HepG2 (cell line): ENCODE data around the gene SLC16A3. TPM values are rescaled to one million over a fixed set of nuclear protein-coding genes. Genes with fewer than 3 reads are reported as not detected.
A peak's percentile ranks its signal among the peaks of the same experiment; 100 is the strongest.

Experiments
- ATF7-NPFF ChIP-seq: sonication (generic); formaldehyde crosslinking; IDR thresholded peaks from 2 replicates; pipeline ENCODE4 v1.8.1; 2023; ENCODE audit warnings: mild to moderate bottlenecking, low read depth, missing genetic modification reagents, moderate library complexity
- MED13 ChIP-seq: sonication (generic); formaldehyde crosslinking; IDR thresholded peaks from 2 replicates; pipeline ENCODE4 v1.5.0; 2020; ENCODE audit warnings: missing genetic modification reagents
- TBX2 ChIP-seq: sonication (generic); formaldehyde crosslinking; IDR thresholded peaks from 2 replicates; pipeline ENCODE4 v1.5.0; 2020; ENCODE audit warnings: missing genetic modification reagents, mild to moderate bottlenecking, borderline replicate concordance
- ZMYM2 ChIP-seq: sonication (generic); formaldehyde crosslinking; IDR thresholded peaks from 2 replicates; pipeline ENCODE4 v1.8.0; 2022; ENCODE audit warnings: mild to moderate bottlenecking, missing genetic modification reagents
- ZNF567 ChIP-seq: sonication (generic); formaldehyde crosslinking; IDR thresholded peaks from 2 replicates; pipeline ENCODE4 v1.8.1; 2023; ENCODE audit warnings: mild to moderate bottlenecking, missing genetic modification reagents, borderline replicate concordance
- ZNF672 ChIP-seq: sonication (generic); formaldehyde crosslinking; IDR thresholded peaks from 2 replicates; pipeline ENCODE4 v1.8.1; 2022; ENCODE audit warnings: missing genetic modification reagents
- polyA plus RNA-seq, 8 experiments: library from polyadenylated mRNA; depleted of rRNA in 3 of 8; stranded (reverse) in 7 of 8; unstranded in 1 of 8; fragments of >200 nt; fragmentation: Illumina TruSeq in 4 of 8; extraction: Trizol in 4 of 8; gene quantifications; 2 replicates each; pipeline versions ENCODE4 v1.2.1 to v1.2.3, GENCODE V29; 2011 to 2016; ENCODE audit warnings: low read depth in 4 of 8, missing spikeins in 1 of 8, mixed read lengths in 1 of 8; ENCODE audit not compliant: insufficient read depth in 1 of 8
- total RNA-seq, 5 experiments: library from RNA; depleted of rRNA; stranded (reverse); fragments of >200 nt; fragmentation: Illumina TruSeq; extraction: Trizol; gene quantifications; 2 replicates each; pipeline ENCODE4 v1.2.3, GENCODE V29; 2016; ENCODE audit warnings: low read depth in 1 of 5
- TF ChIP-seq, protein P1 (sequence below): sonication (generic); formaldehyde crosslinking; IDR thresholded peaks from 2 replicates; pipeline ENCODE4 v1.8.0; 2022; ENCODE audit warnings: mild to moderate bottlenecking, missing genetic modification reagents; ENCODE audit not compliant: insufficient replicate concordance
- TF ChIP-seq, protein P2 (sequence below), 2 experiments: sonication (generic) in 1 of 2; formaldehyde crosslinking in 1 of 2; IDR thresholded peaks; 2 replicates each; pipeline versions ENCODE4 v1.6.1 to v1.9.0; 2014 to 2022; ENCODE audit warnings: antibody characterized with exemption in 1 of 2, borderline replicate concordance in 1 of 2, inconsistent platforms in 1 of 2, low read depth in 1 of 2, missing genetic modification reagents in 1 of 2
- TF ChIP-seq, protein P3 (sequence below): IDR thresholded peaks from 2 replicates; pipeline ENCODE4 v1.6.1; 2018; ENCODE audit warnings: missing genetic modification reagents
- TF ChIP-seq, protein P4 (sequence below): sonication (generic); formaldehyde crosslinking; IDR thresholded peaks from 2 replicates; pipeline ENCODE4 v1.5.0; 2020; ENCODE audit warnings: mild to moderate bottlenecking, missing genetic modification reagents, borderline replicate concordance

The SLC16A3 gene
- total and polyA plus RNA-seq, 2 of the 13 experiments (the other 11 are each of a cell fraction or from before 2014, with no cell fraction given), result 242 to 349 TPM

DNA sequence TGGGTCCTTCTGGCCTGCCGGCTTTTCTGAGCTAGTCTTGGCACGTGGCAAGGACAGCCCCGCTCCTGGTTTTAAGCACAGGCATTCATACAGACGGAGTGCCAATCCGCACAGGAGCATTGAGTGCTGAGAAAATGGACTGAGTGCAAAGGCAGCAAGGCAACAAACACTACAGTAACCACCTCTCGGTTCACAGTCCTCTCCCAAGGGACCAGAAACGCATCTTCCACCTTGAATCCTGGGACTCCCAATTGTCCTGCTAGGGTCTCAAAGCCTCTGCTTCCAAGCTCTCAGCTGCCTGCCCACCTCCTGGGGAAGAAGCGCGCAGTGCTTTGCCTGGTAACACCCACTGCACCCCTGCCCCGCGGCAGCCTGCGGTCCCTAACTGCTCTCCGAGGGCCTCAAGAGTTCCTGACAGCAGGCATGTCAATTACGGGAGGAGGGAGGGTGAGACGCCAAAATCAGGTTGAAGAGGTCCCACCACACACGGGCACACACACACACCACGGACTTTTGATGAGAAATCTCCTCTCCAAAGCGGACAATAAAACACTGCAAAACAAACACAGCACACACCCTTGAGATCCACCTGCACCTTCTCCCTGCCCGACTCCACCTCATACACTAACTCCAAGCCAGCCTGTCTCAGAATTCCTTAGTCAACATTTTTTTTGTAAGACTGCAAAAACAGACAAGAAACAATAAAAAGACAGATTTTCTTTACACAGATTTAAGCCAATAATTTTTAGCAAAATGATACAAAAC lies 15.0 kb downstream of the SLC16A3 start (continued):
- TF ChIP-seq, protein P1, sequence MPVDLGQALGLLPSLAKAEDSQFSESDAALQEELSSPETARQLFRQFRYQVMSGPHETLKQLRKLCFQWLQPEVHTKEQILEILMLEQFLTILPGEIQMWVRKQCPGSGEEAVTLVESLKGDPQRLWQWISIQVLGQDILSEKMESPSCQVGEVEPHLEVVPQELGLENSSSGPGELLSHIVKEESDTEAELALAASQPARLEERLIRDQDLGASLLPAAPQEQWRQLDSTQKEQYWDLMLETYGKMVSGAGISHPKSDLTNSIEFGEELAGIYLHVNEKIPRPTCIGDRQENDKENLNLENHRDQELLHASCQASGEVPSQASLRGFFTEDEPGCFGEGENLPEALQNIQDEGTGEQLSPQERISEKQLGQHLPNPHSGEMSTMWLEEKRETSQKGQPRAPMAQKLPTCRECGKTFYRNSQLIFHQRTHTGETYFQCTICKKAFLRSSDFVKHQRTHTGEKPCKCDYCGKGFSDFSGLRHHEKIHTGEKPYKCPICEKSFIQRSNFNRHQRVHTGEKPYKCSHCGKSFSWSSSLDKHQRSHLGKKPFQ, result no peak
- TF ChIP-seq ZMYM2 (CRISPR knock-in tag) (no peak), ZNF672 (peak; percentile 48; the same call in 1 of the 2 replicates), ATF7-NPFF (no peak), MED13 (CRISPR knock-in tag) (no peak), ZNF567 (CRISPR knock-in tag) (no peak), TBX2 (CRISPR knock-in tag) (no peak)
- TF ChIP-seq, protein P2, sequence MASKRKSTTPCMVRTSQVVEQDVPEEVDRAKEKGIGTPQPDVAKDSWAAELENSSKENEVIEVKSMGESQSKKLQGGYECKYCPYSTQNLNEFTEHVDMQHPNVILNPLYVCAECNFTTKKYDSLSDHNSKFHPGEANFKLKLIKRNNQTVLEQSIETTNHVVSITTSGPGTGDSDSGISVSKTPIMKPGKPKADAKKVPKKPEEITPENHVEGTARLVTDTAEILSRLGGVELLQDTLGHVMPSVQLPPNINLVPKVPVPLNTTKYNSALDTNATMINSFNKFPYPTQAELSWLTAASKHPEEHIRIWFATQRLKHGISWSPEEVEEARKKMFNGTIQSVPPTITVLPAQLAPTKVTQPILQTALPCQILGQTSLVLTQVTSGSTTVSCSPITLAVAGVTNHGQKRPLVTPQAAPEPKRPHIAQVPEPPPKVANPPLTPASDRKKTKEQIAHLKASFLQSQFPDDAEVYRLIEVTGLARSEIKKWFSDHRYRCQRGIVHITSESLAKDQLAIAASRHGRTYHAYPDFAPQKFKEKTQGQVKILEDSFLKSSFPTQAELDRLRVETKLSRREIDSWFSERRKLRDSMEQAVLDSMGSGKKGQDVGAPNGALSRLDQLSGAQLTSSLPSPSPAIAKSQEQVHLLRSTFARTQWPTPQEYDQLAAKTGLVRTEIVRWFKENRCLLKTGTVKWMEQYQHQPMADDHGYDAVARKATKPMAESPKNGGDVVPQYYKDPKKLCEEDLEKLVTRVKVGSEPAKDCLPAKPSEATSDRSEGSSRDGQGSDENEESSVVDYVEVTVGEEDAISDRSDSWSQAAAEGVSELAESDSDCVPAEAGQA (IDR thresholded peaks at IDR 0.05; ENCODE audit: low read depth), result no peak
- TF ChIP-seq, protein P2 (CRISPR knock-in tag; IDR thresholded peaks at IDR 0.05; ENCODE audit: borderline replicate concordance), result no peak
- TF ChIP-seq, protein P3, sequence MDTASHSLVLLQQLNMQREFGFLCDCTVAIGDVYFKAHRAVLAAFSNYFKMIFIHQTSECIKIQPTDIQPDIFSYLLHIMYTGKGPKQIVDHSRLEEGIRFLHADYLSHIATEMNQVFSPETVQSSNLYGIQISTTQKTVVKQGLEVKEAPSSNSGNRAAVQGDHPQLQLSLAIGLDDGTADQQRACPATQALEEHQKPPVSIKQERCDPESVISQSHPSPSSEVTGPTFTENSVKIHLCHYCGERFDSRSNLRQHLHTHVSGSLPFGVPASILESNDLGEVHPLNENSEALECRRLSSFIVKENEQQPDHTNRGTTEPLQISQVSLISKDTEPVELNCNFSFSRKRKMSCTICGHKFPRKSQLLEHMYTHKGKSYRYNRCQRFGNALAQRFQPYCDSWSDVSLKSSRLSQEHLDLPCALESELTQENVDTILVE, result no peak
- TF ChIP-seq, protein P4, sequence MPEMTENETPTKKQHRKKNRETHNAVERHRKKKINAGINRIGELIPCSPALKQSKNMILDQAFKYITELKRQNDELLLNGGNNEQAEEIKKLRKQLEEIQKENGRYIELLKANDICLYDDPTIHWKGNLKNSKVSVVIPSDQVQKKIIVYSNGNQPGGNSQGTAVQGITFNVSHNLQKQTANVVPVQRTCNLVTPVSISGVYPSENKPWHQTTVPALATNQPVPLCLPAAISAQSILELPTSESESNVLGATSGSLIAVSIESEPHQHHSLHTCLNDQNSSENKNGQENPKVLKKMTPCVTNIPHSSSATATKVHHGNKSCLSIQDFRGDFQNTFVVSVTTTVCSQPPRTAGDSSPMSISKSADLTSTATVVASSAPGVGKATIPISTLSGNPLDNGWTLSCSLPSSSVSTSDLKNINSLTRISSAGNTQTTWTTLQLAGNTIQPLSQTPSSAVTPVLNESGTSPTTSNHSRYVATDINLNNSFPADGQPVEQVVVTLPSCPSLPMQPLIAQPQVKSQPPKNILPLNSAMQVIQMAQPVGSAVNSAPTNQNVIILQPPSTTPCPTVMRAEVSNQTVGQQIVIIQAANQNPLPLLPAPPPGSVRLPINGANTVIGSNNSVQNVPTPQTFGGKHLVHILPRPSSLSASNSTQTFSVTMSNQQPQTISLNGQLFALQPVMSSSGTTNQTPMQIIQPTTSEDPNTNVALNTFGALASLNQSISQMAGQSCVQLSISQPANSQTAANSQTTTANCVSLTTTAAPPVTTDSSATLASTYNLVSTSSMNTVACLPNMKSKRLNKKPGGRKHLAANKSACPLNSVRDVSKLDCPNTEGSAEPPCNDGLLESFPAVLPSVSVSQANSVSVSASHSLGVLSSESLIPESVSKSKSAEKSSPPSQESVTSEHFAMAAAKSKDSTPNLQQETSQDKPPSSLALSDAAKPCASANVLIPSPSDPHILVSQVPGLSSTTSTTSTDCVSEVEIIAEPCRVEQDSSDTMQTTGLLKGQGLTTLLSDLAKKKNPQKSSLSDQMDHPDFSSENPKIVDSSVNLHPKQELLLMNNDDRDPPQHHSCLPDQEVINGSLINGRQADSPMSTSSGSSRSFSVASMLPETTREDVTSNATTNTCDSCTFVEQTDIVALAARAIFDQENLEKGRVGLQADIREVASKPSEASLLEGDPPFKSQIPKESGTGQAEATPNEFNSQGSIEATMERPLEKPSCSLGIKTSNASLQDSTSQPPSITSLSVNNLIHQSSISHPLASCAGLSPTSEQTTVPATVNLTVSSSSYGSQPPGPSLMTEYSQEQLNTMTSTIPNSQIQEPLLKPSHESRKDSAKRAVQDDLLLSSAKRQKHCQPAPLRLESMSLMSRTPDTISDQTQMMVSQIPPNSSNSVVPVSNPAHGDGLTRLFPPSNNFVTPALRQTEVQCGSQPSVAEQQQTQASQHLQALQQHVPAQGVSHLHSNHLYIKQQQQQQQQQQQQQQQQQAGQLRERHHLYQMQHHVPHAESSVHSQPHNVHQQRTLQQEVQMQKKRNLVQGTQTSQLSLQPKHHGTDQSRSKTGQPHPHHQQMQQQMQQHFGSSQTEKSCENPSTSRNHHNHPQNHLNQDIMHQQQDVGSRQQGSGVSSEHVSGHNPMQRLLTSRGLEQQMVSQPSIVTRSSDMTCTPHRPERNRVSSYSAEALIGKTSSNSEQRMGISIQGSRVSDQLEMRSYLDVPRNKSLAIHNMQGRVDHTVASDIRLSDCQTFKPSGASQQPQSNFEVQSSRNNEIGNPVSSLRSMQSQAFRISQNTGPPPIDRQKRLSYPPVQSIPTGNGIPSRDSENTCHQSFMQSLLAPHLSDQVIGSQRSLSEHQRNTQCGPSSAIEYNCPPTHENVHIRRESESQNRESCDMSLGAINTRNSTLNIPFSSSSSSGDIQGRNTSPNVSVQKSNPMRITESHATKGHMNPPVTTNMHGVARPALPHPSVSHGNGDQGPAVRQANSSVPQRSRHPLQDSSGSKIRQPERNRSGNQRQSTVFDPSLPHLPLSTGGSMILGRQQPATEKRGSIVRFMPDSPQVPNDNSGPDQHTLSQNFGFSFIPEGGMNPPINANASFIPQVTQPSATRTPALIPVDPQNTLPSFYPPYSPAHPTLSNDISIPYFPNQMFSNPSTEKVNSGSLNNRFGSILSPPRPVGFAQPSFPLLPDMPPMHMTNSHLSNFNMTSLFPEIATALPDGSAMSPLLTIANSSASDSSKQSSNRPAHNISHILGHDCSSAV, result no peak
